Suppressor macrophage treated with lipopolysaccharide for 4 hours (primary cell): Measurements from ENCODE around the gene RNU6-9.

Experiments used
- DNase-seq: peaks from one replicate; pipeline ENCODE4 v3.0.0-alpha.2; 2020

The RNU6-9 gene

DNA sequence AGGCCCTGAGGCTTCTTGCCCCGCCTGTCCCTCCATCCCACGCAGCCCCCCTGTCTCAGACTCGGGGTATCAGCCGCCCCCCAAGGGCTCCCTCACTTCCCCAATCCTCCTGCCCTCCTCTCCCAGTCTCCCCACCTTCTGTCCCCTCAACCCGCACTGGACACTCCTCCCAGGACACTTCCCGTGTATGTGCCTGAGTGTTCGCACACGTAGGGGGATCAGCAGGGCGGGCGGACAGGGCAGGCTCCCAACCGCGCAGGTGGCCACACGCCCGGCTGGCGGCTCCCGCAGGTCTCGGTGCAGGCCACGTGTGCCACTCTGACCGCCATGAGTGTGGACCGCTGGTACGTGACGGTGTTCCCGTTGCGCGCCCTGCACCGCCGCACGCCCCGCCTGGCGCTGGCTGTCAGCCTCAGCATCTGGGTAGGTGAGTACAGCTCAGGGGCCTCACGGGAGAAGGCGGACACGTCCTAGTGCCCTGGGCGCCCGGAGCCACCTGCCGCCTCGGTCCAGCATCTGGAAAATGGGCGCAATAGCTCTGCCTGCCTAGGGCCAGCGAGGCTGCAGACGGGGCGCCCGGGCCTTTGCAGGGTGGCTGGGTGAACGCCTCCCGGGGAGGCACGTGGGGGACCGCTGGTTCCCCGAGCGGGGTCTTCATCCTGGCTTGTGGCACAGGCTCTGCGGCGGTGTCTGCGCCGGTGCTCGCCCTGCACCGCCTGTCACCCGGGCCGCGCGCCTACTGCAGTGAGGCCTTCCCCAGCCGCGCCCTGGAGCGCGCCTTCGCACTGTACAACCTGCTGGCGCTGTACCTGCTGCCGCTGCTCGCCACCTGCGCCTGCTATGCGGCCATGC lies 26.1 kb downstream of the RNU6-9 start:
- no peak for DNase-seq

GRCh38 chr19:920051-920864 lies 27.0 kb downstream of the RNU6-9 start:
- no peak for DNase-seq

- no peak for DNase-seq
These were observed 31.3 kb downstream of the RNU6-9 start for GRCh38 chr19:924553-925086.

- DNase-seq = no peak
These were observed 31.8 kb downstream of the RNU6-9 start for GRCh38 chr19:925087-925525.

GRCh38 chr19:925526-926322 lies 32.4 kb downstream of the RNU6-9 start, which contains the start of gene ARID3A:
Gene ARID3A, plus strand, starts transcription at chr19:926035. Its CDS starts 3,494 bp downstream, at chr19:929529.
- DNase-seq = peak; percentile 88

- DNase-seq = no peak
These were observed 33.0 kb downstream of the RNU6-9 start for GRCh38 chr19:926323-926588.

- DNase-seq = peak; percentile 93
These were observed 33.5 kb downstream of the RNU6-9 start for GRCh38 chr19:926589-927350.

- no peak for DNase-seq
These were observed 34.1 kb downstream of the RNU6-9 start for GRCh38 chr19:927351-927779.

- DNase-seq = no peak
These were observed 34.6 kb downstream of the RNU6-9 start for GRCh38 chr19:927780-928401.

DNA sequence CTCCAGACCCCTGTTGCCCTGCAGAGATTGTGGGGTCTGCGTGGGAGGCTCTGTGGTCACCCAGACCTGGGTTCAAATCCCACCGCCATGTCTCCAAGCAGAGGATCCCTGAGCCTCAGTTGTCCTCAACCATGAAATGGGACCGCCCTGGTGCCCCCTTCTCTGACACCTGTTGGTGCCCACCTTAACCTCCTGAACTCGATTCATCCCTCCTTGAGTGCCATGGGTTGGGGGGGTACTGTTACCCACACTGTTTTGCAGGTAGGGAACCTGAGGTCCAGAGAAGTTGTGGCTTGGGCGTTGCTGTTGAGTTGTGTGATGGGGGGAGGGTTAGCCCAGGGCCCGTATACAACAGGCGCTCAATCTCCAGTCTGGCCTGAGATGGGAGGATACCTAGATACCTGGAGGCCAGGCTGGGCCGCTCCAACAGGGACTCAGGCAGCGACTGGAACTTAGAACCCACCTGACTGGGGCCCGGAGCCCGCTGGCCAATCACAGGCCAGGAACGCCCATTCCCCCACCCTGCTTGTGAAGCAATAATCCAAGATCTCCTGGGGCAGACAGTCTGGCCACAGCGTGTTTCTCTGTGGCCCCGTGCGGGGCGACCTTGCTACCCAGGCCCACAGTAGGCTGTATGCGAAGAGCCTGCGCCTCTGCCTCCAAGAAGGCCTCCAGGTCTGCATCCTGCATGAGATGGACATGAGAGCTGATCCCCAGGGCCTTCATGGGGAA lies 35.4 kb downstream of the RNU6-9 start:
- no peak for DNase-seq

DNA sequence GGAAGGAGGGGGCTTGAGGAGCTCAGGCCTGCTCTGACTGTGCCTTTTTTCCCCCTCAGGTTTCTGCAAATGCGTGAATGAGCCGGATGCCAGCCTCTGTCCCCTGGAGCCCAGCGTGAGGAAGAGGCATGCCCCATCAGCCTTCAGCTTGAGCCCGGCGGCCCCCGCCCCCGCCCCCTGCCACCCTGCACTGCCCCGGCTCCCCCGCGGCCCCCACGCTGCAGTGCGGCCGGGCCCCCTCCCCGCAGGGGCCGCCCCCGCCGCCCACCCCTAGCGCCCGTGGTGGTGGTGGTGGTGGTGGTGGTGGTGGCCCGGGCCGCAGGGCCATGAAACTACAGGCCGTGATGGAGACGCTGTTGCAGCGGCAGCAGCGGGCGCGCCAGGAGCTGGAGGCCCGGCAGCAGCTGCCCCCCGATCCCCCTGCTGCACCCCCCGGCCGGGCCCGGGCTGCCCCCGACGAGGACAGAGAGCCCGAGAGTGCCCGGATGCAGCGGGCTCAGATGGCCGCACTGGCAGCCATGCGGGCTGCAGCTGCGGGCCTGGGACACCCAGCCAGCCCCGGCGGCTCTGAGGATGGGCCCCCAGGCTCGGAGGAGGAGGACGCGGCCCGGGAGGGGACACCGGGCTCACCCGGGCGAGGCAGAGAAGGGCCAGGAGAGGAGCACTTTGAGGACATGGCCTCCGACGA lies 36.1 kb downstream of the RNU6-9 start:
- DNase-seq = no peak

DNA sequence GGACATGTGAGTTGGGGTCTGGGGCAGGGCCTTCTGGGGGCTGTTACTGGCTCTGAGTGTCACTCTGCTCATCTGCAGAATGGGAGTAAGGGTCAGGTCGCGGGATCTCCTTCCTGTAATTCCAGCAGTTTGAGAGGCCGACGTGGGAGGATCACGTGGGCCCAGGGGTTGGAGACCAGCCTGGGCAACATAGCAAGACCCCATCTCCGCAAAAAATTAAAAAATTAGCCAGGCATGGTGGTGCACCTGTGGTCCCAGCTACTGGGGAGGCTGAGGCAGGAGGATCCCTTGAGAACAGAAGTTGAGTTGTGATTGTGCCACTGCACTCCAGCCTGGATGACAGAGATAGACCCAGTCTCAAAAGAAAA lies 36.6 kb downstream of the RNU6-9 start:
- DNase-seq = no peak

DNA sequence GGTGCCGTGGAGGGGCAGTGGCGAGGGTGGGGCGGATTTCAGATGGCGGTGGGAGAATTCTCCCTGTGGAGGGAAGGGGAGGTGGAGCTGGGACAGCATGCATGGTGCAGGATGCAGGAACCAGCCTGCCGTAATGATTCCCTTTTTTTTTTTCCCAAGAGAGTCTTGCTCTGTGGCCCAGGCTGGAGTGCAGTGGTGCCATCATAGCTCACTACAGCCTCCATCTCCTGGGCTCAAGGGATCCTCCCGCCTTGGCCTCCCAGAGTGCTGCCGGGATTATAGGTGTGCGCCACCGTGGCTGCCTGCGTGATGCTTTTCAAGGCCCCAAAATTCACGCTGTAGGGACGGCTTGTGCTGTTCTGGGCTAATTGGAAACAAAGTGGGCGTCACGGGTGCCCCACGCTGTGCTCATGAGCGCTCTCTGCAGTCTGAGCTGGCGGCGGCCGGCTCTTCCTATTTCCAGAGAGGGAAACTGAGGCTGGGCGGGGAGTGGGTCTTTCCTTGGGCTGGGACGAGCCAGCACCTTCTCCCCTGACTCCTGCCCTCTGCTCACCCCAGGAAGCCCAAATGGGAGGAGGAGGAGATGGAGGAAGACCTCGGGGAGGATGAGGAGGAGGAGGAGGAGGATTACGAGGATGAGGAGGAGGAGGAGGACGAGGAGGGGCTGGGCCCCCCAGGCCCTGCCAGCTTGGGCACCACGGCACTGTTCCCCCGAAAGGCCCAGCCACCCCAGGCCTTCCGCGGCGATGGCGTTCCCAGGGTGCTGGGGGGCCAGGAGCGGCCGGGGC lies 38.8 kb downstream of the RNU6-9 start:
- DNase-seq = no peak

- peak; percentile 66 for DNase-seq
These were observed 39.6 kb downstream of the RNU6-9 start for GRCh38 chr19:932648-933552.

- DNase-seq = no peak
These were observed 40.2 kb downstream of the RNU6-9 start for GRCh38 chr19:933553-933882.

GRCh38 chr19:934197-934840 lies 41.0 kb downstream of the RNU6-9 start:
- no peak for DNase-seq

GRCh38 chr19:934865-935479 lies 41.7 kb downstream of the RNU6-9 start:
- DNase-seq = peak; percentile 67

DNA sequence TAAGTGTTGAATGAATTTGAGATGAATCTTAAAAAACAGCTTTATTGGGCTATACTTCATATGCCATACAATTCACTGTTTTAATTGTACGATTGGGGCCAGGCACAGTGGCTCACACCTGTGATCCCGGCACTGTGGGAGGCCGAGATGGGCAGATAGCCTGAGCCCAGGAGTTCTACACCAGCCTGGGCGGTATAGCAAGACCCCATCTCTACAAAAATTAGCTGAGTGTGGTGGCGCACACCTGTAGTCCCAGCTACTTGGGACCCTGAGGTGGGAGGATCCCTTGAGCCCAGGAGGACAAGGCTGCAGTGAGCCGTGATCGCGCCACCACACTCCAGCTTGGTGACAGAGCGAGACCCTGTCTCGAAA lies 42.9 kb downstream of the RNU6-9 start:
- DNase-seq = no peak
